GM18951 (cell line): ENCODE measurements around the gene SULT1E1.

Experiments used
- POLR2A ChIP-seq: IDR thresholded peaks from 4 replicates; pipeline ENCODE4 v1.6.1; 2011; ENCODE audit warnings: mild to moderate bottlenecking; ENCODE audit not compliant: insufficient read length, insufficient read depth; ENCODE audit errors: extremely low read depth
- in situ Hi-C: fragments of 300-500 bp; cut with MboI; formaldehyde crosslinking; loops from one replicate; pipeline ENCODE4 v1.12.0; 2022; ENCODE audit warnings: low sequenced_read_pairs, mixed read lengths, inconsistent platforms; ENCODE audit not compliant: unreplicated experiment

The SULT1E1 gene

GRCh38 chr4:69860052-69860451 lies at the start of gene SULT1E1:
TSS of gene SULT1E1 (minus strand) at chr4:69860145. CDS start at chr4:69857644, 2,501 bp downstream.
- no peak for TF ChIP-seq POLR2A
- in situ Hi-C loops = no loop called here

DNA sequence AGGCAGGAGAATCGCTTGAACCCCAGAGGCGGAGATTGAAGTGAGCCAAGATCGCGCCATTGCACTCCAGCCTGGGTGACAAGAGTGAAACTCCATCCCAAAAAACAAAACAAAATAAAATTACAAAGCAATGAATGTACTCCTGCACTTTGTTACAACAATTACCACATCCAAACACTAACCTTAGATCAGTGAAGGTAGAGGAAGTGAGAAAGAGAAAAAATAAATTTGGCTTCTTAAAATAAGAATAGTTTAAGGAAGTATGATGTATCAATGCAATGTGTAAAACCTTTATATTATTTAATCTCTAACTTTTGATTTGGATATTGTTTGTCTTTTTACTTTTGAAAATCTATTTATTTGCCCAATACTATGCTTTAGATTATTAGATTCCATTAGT lies 49.2 kb upstream of the SULT1E1 start:
- in situ Hi-C loops = loop anchor here (25.0 kb wide), 1 partner anchor 253 kb away; the partner anchor contains the start of gene PRR27
- TF ChIP-seq POLR2A = no peak

GRCh38 chr4:69907151-69907550 lies 47.2 kb upstream of the SULT1E1 start:
- TF ChIP-seq POLR2A = no peak
- in situ Hi-C loops = loop anchor here (25.0 kb wide), 1 partner anchor 255 kb away; the partner anchor contains the start of gene PRR27

- TF ChIP-seq POLR2A = no peak
- in situ Hi-C loops = no loop called here
Observed at GRCh38 chr4:69896530-69897116, 36.7 kb upstream of the SULT1E1 start.

GRCh38 chr4:69894721-69895120 lies 34.8 kb upstream of the SULT1E1 start:
- in situ Hi-C loops = no loop called here
- TF ChIP-seq POLR2A = no peak

DNA sequence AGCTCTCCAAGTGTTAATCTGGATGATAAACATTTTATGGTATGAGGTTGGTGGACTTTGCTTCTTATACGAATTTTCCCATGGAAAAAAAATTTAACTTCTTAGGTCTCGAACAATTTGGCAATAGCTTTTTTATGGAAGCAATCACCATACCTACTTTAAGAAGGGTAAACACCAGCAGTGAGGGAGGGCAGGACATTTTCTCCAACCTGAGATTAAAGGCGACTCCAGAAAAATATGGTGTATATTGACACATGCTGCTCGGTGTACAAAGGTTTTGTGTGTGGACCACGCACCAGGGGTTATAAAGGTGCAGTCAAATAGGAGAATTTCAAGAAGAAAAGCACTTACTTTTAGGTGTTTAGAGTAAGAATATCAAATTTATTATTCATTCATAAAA lies 34.2 kb upstream of the SULT1E1 start:
- TF ChIP-seq POLR2A = no peak
- in situ Hi-C loops = no loop called here

DNA sequence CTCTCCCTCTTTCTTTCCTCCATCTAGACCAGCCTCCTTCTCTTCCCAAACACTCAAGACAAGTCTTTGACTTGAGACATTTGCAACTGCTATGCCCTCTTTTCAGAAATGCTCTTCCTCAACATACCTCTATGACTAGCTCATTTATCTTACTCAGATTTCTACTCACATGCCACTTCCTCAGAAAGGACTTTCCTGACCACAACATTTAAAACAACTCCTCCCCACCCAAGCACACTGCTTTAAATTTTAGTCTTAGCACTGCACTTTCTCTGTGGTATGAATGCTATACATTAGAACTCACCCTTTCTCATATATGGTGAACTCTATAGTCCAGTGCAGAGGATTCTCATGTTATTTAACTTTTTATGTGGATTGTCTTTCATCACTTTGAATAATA lies 28.4 kb upstream of the SULT1E1 start:
- in situ Hi-C loops = loop anchor here (10.0 kb wide), 1 partner anchor 204 kb away; no protein-coding TSS in a partner anchor

DNA sequence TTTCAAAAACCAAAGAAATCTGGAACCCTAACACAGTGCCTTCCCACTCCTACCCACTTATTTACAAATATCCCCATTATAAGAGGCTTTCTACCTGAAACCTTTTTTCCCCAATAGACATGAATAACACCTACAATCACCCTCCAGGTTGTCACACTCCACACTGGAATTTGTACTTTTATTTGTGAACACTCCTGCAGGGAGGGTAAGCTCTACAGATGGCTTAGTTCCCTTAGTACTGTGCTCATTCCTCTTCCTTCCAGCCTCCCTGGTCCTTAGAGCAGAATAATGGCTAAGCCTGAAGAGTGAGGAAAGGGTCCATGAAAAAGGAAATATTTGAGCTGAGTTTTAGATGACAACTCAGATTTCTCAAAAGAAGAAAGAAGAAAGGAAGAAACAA lies 22.2 kb upstream of the SULT1E1 start:
- in situ Hi-C loops = loop anchor here (10.0 kb wide), 1 partner anchor 197 kb away; no protein-coding TSS in a partner anchor
- TF ChIP-seq POLR2A = no peak

More for the DNA sequence above, 28.4 kb upstream of the SULT1E1 start:
- no peak for TF ChIP-seq POLR2A

DNA sequence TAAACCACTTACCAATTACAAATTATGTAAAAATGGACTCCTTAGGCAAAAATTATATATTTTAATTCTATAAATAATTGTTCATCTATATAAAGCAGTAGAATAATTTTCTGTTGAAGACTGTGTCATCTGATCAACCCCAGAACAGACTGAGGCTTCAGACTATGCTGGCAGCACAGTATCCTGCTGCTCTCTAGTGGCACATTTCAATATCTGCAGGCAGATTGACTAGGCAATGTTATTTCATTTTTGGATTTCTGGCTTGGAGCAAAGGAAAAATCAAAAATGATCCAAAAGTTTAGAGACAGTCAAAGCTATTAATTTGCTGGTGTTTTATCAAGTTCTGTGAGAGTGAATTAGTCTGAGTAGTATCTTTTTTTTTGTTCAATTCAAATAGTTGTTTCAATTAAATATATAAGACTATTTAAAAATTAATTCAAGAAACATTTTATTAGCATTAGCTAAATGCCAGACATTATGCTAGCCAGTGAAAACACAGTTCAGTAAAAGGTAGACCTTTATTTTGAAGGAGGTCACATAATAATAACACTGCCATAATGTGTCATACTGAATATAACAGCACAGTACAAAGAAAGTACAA lies 21.3 kb upstream of the SULT1E1 start:
- in situ Hi-C loops = loop anchor here (10.0 kb wide), 1 partner anchor 196 kb away; no protein-coding TSS in a partner anchor
- TF ChIP-seq POLR2A = no peak

DNA sequence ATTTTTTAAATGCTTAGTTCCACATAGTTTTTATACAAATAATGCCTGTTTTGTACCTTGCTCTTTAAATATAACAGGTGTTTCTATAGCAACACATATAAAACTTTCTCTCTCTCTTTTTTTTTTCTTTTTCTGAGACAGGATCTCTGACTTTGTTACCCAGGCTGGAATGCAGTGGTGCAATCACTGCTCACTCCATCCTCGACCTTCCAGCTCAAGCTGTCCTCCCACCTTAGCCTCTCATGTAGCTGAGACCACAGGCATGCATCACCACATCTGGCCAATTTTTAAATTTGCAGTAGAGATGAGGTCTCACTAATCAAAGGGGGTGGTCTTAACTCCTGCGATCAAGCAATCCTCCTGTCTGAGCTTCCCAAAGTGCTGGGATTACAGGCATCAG lies 18.3 kb upstream of the SULT1E1 start:
- no peak for TF ChIP-seq POLR2A
- in situ Hi-C loops = no loop called here

GRCh38 chr4:69877453-69877852 lies 17.5 kb upstream of the SULT1E1 start:
- no peak for TF ChIP-seq POLR2A
- in situ Hi-C loops = no loop called here

DNA sequence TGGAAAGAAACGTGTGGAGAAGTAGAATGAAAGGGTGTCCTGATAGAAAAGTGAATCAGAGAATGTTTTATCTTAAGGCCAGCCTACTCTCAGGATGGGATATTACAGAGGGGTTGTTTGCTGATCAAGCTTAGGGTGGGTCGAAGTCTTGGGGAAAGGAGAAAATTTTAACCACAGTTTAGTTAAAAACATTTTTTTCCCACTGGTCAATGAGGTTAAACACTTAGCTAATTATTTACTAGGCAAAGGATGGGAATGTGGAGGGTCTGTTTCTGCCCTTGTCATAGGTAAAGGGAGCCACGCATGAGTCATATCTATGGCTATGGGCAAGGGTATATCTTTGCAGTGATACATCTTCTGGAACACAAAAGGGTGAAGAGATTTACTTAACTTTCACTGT lies 16.1 kb upstream of the SULT1E1 start:
- in situ Hi-C loops = no loop called here
- no peak for TF ChIP-seq POLR2A

DNA sequence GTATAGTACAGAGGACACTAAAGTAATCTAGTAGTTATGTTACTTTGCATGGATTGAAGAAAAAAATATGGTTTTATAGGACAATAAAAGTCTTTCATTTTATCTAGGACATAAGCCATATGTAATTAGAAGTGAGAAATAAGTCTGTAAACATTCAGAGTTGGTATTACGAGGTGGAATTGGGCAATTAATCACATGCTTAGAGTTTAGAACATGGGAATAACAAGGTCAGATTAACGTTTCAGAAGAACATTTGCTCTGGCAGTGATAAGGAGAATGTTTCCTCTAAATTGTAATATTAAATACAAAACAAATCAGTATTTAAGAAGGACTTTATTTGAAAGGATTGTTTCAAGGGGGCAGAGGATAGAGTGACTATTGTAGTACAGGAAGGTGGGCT lies 15.6 kb upstream of the SULT1E1 start:
- in situ Hi-C loops = no loop called here
- TF ChIP-seq POLR2A = no peak

GRCh38 chr4:69874507-69874906 lies 14.6 kb upstream of the SULT1E1 start:
- no peak for TF ChIP-seq POLR2A
- in situ Hi-C loops = no loop called here
